HG03108 (cell line): ENCODE measurements around the gene ZBP1.
A peak's percentile ranks its signal among the peaks of the same experiment; 100 is the strongest.

Source experiments
- ATAC-seq: cut with Tn5 transposase; IDR thresholded peaks from one replicate; pipeline ENCODE4 v1.9.1; 2021; ENCODE audit warnings: moderate library complexity; ENCODE audit not compliant: unreplicated experiment

The ZBP1 gene

DNA sequence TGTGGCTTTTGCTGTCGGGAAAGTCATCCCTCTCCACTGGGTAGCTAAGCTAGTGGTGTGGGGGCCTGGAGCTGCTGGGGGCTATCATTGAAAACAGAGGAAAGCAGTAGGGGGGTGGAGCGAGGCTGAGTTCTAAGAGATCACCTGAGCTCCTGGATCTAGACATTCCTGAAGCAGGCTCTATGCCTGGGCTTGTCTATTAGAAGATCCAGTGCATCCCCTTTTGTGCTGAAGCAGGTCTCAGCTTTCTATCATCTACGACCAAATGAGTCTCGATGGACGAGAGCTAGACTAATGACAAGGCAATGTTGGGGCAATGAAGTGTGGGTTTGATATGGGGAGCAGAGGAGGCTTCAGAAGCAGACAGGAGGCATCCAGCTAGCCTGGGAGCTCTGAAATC, 18.5 kb downstream of the ZBP1 start:
- ATAC-seq = no peak

DNA sequence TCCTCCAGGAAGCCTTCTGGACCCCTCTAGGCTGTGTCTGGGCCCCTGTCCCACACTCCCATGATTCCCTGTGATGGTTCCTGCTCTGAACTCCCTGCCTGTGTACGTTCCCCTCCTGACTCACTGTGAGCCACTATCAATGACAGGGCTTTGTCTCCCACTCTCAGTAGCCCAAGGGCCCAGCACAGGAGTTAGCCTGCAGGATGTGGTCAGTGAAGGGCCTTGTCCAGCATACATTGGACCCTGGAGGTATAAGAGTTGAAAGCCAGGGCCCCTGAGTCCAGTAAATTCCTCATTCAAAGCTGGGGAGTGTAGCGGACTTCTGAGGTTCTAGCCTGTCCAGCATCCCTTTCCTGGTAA, 19.0 kb downstream of the ZBP1 start:
- ATAC-seq = no peak

DNA sequence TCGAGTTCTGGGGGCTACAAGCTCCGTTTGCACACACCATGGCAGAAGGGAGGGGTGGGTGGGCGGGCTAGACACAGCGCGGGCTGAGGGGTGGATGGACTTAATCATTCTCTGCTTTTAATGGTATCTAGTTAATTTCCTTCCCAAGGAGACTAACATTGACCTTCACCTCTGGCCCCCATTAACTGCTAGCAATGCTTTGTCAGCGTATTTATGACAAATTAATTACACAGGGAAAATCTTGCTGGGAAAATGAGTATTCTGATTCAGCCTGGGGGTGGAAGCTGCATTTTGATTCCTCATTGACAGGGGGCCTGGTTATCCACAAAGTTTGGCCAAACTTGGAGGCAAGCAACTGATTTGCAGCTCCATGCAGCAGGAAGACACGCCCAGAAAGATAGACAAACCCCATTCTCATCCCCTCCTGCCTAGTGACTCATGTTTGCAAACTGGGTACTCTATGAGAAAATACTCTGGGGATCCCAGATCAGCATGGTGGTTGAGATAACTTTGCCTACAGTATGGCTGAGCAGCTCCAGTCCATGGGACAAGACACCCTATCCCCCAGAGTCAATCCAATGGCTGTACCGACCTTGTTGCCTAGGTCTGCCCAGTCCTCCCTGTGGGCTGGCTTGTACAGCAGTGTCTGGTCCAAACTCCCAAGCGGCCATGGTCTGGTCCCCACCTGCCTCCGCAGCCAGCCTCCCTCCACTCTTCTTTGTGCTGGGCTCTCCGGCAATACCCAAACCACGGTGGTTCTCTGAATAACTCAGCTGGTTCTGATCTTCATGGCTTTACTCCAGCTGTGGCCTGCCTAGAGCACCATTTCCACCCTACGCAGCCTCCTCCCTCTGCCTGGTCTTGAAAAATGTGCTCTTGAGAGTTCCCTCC, 19.7 kb downstream of the ZBP1 start:
- no peak for ATAC-seq

DNA sequence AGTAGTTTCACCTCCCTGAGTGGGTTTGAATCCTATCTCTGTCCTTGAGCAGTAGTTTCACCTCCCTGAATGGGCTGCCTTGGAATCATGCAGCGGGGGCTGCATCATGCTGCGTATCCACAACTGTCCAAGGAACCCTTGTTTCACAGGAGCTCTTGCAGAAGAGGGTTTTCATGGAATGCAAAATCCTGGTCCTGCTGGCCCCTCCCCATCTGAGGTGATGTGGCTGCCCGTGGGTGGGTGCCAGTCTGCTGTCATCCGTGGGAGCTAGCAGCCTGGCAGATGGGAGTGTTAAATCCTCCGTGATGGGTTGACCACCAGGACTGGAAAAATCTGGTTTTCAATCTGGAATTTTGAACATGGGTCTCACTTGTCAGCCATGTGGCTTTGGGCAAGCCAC, 21.7 kb downstream of the ZBP1 start:
- no peak for ATAC-seq

DNA sequence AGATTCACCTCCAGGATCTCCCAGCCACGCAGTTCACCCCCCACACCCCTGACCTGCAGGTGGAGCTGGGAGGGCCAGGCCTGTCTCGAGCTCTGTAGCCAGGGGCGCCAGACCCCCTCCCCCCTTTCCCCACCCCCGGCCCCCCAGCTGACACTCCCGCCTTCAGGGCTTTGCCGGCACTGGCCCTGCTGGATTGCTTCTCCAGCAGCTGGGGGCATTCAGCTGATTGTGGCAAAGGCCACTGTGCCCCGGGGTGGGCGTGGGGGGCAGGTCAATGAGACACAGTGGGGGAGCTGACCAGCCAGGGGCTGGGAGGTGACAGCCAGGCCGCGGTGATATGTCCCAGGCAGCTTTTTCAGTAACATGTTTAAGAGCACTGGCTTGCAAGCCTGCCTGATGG, 22.2 kb downstream of the ZBP1 start:
- no peak for ATAC-seq

DNA sequence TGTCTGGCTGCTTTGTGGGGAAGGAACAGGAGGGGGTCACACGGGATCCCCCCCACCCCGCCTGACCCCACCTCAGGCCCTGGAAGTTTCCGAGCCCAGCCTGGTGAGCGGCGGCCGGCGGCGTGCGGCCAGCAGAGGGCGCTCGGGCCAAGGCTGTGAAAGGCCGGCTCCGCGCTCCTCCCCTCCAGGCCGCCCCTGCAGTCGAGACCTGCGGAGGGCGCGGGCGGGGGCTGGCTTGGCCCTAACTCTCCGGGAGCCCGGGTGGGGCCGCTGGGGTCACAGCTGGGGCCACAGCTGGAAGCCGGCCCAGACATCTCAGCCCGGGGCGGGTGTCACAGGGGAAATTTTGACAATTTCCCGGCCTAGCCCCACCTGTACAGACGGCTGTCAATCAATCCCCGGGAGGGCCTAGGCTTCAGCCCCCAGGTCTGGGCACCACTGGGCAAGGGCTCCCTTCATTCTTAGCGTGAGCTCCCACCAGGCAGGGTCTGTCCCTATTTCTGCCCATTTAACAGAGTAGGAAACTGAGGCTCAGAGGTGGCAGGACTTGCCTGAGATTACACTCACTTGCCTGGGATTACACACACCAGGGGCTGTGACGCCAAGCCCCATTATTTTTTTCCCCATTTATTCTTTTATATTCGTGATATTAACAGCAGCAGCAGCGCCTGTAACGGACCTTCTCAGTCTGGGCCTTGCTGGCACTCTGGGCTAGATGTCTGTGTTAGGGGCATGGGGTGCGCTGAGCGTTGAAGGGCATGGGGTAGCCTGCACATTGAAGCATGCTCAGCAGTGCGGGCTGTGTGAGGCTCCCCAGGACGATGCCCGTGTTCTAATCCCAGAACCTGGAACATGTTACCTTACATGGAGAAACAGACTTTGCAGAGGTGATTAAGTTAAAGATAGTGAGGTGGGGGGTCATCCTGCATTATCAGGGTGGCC, 23.0 kb downstream of the ZBP1 start:
- ATAC-seq = peak; percentile 53

DNA sequence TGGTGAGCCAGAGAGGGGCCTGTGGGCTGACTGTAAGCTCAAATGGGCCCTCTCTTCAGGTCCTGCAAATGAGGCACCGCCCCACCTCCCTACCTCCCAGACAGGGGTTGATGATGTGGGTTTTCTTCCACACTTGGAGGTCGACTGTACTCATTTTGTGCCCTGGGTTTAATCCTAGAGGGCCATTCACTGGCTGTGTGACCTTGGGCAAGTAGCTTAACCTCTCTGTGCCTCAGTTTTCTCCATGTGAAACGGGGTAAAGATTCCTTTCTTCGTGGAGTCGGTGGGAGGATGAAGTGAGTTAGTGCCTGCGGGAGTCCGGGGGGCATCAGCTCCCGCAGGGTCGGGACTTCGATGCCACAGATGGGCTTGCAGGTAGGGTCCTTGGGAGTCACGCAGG, 23.9 kb downstream of the ZBP1 start:
- no peak for ATAC-seq

DNA sequence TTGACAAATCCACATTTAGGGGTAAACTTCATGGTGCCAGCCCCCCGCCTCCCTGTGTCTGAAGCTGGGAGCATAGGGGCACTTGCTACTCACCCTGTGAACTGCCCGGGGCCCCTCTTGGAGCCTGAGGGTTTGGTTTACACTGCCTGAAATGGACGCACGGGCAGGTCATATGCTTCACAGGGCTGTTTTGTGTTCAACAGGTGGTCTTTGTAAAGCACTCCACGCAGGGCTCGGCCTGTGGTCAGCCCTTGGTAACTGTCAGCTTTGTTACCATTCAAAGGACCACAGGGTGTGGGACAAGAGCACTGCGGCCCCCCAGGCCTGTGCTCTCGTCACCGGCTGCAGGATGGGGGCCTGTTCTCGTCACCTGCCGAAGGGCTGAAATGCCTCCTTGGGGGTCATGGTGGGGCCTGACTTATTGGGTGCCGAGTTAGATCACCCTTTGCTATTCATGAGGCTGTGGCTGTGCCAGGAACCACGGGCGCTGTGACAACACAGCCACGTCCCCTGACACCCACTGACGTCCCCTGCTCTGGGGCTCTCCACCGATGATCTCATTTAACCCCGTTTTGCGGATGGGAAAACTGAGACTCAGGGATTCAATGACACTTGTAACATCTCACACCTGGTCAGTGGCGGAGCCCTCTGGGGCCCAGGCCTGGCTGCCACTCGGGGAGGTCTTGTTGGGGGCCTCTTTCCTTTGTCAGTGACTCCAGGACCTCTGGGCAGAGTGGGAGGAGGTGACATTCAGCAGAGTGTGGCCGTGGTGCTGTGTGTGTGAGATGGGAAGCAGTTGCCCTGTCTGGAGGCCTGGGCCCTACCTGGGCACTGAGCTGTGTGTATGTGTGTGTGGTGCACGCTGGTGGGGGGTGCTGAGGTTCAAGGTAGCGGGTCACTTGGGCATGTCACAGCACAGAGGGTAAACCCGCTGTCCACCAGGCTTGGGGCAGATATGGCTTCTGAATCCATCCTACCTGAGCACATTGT, 24.9 kb downstream of the ZBP1 start:
- ATAC-seq = no peak

DNA sequence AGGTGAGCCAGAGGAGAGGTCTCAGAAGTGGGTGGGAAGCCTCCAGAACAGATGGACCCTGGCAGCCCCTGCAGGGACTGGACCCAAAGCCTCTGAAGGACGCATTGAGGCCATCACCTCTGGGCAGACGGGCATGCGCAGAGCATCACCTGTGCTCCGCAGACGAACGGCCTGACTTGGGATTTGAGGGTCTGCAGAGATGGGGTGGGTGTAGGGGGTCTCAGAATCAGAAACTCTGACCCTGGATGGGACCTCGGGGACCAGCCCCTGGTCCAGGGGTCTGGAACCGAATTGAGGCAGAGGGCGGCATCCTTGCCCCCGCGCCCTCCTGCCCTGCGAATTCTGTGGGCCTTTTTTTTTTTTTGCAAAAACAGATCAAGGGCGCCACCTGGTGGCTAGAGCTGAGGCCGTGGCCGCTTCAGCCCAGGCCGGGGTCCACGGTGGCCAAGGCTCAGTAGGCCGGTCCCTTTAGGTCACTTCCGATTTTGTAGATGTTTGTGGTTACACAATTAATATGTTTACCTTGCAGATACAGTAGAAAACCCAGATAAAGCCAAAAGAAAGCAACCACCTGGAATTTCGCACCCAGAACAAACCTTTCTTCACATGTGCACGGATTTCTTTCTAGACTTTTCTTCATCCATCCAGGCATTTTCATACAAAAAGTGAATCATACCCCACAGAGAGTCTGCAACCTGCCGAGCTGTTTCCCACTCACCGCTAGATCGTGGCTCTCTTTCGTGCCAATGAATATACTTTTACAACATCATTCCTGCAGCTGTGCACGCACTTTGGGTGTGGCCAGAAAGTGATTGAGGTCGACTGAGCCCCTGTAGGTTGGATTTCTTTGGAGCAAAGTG, 25.9 kb downstream of the ZBP1 start:
- ATAC-seq = no peak

DNA sequence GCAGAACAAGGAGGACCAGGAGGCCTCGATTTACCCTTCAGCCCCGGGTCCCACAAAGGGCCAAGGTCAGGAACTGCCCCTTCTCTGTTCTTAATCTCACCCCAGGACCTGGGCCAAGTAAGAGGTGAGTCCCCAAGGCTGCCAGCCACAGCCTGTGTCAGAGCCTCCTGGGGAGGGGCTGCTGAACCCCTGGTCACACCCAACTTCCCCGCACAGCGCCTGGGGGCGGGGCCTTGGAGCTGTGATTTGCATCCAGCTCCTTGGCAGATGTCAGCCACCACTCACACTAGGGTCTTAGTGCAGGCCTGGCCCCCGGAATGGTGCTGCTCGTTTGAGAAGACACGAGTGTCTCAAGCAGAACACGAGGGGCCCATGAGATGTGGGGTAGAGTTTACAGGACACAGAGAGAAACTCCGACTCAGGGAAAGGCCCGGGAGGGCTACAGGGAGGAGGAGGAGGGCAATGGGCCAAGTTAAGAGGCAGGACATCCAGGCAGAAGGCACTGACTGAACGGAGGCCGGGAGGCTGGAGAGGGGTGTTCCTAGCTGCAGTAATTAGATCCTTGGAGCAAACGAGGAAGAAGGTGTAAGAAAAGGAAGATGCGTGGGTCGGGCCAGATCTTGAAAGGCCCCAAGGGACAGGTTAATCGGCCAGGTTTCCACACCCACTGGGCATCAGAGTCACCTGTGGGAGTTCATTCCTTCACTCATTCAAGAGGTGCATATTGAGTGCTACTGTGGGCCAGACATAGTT, 26.9 kb downstream of the ZBP1 start:
- no peak for ATAC-seq

DNA sequence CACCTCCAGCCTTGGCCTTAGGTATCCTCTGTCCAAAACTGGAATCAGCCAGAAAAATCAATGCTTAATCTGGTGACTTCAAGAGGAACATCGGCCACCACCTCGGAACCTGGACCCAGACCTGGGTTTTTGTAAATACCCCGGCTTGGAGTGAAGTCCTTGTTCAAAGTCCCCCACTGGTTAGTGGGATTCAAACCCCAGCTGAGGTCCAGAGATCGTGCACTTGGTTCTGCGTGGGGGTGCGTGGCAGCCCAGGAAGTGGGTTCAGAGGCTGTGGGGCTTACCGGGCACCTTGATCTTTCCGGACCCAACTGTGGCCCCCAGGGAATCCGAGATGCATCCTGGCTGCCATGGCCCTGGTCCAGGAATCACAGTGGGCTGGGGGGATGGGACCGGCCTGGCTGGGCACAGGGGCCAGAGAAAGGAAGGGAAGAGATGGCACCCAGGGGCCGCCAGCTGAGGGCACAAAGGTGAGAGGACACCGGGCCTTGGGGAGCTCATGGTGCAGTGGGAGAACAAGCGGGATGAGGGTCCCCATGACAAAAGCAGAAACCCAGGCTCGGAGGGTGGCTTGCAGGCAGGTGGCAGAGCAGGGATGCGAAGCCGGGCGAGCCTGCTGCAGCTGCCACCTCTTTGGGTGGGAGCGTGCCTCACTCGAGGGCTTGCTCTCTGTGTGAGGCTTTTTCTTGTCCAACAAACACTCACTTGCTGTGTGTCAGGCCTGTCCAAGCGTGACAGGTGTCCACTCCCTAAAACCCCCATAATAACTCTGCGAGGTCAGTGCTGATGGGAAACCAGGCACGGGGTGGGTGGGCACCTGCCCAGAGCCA, 27.7 kb downstream of the ZBP1 start:
- ATAC-seq = no peak

DNA sequence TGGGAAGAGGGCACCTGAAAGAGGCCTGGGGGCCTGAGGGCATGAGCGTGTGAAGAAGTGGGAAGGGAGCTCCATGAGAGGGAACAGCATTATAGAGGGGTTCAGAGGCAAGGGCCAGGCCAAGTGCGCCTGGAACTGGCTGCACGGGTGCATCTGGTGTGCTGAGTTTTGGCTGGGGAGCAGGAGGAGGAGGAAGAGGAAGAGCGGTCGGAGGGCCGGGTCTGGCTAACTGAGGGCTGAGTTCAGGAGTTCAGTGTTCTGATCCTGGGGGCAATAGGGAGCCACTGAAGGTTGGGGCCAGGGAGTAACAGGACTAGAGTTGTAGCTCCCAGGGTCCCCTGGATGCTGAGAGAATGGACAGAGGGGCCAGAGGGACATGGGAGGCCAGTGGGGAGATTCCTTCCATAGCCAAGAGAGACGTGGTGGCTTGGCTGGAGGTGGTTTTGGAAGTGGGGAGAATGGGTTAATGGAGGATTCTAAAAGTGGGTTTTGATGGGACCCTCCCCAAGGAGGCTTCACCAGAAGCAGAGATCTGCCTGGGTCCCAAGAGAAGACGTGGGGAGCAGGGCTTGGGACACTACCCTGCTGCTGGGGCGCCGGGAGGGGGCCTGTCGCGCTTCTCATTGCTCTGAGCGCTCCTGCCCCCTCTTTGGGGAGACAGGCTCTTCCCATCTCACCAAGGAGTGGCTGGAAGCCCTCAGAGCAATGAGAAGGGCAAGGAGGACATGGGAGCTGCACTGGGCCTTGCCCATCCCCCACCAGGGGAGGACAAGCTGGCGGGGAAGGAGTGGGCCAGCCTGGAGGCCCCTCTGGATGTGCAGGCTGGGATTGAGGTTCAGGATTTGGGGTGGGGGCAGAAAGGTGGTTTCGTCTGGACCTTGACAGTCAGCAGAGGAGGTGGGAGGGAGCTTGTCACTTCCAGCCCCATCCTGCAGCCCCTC, 28.7 kb downstream of the ZBP1 start:
- ATAC-seq = no peak

DNA sequence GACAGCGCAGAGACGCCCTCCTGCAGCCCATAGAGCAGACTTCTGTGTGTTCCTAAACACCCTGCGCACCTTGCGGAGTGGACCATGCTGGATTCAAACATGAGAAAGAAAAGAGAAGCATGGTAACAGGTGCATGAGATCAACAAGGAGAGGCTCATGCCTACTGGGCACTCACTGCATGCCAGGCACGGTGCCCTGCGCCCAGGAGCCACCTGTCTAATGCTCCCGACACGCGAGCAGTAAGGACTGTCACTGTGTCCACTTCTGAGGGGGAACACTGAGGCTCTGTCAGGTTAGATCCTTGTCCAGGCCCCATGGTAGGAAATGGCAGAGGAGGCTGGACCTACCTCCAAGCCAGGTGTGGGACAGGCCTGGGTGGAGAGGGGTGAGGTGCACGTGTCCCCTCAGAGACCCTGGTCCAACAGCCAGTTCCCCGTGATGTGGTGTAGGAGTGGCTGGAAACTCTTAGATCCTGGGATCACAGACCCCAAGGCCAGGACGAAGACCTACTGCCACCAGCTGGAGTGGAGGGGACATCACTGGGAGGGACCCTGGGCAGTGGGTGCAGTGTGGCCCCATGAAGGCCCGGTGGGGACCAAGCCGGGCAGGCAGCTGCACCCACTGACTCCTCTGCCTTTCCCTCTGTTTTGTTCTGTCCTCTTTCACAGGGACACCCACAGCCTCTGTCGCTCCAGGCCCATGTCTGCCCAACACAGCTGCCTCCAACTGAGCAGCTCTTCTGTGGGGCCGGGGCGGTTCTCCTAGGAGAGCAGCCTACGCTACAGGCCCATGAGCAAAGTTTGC, 29.5 kb downstream of the ZBP1 start:
- ATAC-seq = no peak

DNA sequence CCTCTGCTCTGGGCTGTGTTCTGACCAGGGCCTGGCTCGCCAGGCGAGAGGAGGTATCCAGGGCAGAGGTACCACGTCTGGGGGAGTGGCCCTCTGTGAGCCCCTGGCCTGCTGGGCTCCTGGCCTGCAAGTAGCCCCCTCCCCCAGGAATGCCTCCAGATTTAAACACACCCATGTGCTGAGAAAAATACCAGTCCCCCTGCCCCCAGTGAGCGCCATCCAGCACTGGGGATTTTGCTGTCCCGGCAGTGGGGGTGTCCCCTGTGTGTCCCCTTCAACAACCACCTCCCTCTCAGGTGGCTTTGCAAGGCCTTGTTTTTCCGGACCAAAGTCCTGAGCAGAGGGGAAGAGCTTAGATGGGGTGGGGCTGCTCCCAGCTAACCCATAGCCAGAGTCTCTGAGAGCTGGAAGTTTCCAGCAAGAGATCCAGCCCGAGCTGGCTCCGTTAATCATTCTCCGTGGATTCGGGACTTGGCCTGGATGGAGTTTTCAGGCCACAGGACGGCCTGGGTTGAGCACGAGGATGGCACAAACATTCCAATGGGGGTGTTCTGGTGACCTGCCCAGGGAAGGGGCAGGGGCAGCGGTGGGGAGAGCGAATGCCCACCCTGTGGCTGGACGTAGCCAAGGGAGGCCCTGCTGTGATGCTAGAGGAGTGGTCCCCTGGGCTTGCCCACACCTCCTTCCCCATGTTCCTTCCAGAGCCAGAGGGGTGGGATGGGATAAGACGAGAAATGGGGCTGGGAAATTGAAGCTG, 30.3 kb downstream of the ZBP1 start:
- no peak for ATAC-seq

DNA sequence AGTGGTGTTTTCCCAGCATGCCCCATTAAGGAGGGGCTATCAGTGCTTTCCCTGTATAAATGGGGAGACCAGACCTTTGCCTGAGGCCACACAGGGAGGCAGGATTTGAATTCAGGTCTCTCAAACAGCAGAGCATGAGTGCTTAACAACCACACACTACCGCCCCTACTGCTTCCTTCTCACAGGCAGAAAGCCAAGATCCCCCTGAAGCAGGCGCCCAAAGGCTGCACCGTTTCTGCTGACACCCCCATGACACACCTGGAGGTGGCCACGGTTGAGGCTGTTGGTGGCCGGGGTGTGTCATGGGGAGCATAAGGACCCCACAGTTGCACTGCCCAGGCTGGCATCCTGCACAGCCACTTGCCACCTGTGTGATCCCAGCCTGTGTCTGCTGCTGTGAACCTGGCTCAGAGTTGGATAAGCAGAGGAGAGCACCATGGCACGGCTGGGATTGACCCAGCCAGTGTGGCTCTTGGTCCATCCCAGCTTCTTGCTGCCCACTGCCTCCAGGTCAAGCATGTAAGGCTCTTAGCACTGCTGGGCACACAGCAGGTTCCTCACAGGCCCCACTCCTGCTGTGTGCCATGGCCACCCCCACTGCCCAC, 31.0 kb downstream of the ZBP1 start:
- no peak for ATAC-seq
